HUES6 (cell line): ENCODE data around the gene PIGS.
"Not testable (repeated sequence)": the region's sequence is repeated elsewhere in the genome, so short reads cannot be mapped to it uniquely, and the experiment has no call there.

ENCODE experiments used
- H3K27ac ChIP-seq: 2 replicates; pipeline ENCODE4 v1.7.0; 2013; ENCODE audit warnings: low read depth, mild to moderate bottlenecking, low read length, inconsistent platforms
- H3K27me3 ChIP-seq: 2 replicates; pipeline ENCODE4 v1.6.1; 2013; ENCODE audit warnings: low read length; ENCODE audit not compliant: control insufficient read depth, insufficient read depth
- H3K36me3 ChIP-seq: 2 replicates; pipeline ENCODE4 v1.6.1; 2013; ENCODE audit warnings: low read length; ENCODE audit not compliant: control insufficient read depth, insufficient read depth
- H3K4me1 ChIP-seq: 2 replicates; pipeline ENCODE4 v1.6.1; 2013; ENCODE audit warnings: low read length; ENCODE audit not compliant: control insufficient read depth, insufficient read depth
- H3K4me3 ChIP-seq: 2 replicates; pipeline ENCODE4 v1.5.1; 2013; ENCODE audit warnings: low read depth, low read length
- H3K9ac ChIP-seq: one replicate; pipeline ENCODE4 v1.6.1; 2013; ENCODE audit warnings: mild to moderate bottlenecking, low read length
- H3K9me3 ChIP-seq: 2 replicates; pipeline ENCODE4 v1.6.1; 2013; ENCODE audit warnings: low read depth, low read length; ENCODE audit not compliant: control insufficient read depth, insufficient read depth

The PIGS gene

GRCh38 chr17:28578246-28579195 lies 7.2 kb upstream of the PIGS start:
- peaks cover 16% of the 10 kb centered on the region for H3K4me1 ChIP-seq
- H3K9ac ChIP-seq = no peak overlapping the region
- peaks cover 75% of the 10 kb centered on the region for H3K36me3 ChIP-seq
- H3K27me3 ChIP-seq = no peaks in the 10 kb centered on the region
- no peaks in the 10 kb centered on the region for H3K9me3 ChIP-seq
- H3K4me3 ChIP-seq = no peak overlapping the region
- no peak overlapping the region for H3K27ac ChIP-seq

DNA sequence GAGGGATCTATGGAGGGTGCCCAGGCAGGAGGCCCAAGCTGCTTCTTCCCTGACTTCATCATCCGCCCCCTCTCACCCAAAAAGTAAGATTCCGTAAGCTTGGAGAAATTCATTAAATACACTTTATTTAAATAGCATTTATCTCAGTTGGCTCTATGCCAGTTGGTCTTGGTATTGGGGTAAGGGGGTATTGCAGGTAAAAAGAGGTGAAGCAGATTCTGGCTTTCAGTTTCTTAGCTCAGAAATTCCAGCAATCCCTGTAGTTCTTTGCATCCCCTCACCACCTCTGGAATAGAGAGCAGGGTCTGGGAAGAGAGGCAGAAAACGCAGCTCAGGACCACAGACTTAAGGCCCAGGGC lies 6.1 kb upstream of the PIGS start:
- no peak overlapping the region for H3K4me3 ChIP-seq
- H3K9ac ChIP-seq = no peak overlapping the region
- peaks cover 68% of the 10 kb centered on the region for H3K36me3 ChIP-seq
- no peaks in the 10 kb centered on the region for H3K9me3 ChIP-seq
- H3K27me3 ChIP-seq = peaks cover 2% of the 10 kb centered on the region
- no peak overlapping the region for H3K27ac ChIP-seq
- H3K4me1 ChIP-seq = peaks cover 16% of the 10 kb centered on the region

GRCh38 chr17:28576758-28577465 lies 5.6 kb upstream of the PIGS start, which contains the start of gene ALDOC:
Gene ALDOC (minus strand): TSS chr17:28576895. CDS start chr17:28575532, 1,363 bp downstream.
- peak within 1 kb of the TSS; percentile 48 for H3K4me3 ChIP-seq
- H3K9me3 ChIP-seq = no peaks in the 10 kb centered on the region
- H3K9ac ChIP-seq = no peak within 1 kb of the TSS
- H3K4me1 ChIP-seq = peaks cover 16% of the 10 kb centered on the region
- H3K36me3 ChIP-seq = peaks cover 63% of the 10 kb centered on the region
- peaks cover 7% of the 10 kb centered on the region for H3K27me3 ChIP-seq
- H3K27ac ChIP-seq = no peak within 1 kb of the TSS

- peak overlapping the region; percentile 42 for H3K4me3 ChIP-seq
- not testable (repeated sequence) for H3K9ac ChIP-seq
- H3K36me3 ChIP-seq = peaks cover 57% of the 10 kb centered on the region
Measured at GRCh38 chr17:28576016-28576415, 4.7 kb upstream of the PIGS start.

GRCh38 chr17:28575126-28575795 lies 3.9 kb upstream of the PIGS start:
- H3K4me3 ChIP-seq = no peak overlapping the region
- peaks cover 7% of the 10 kb centered on the region for H3K27me3 ChIP-seq
- H3K4me1 ChIP-seq = peaks cover 16% of the 10 kb centered on the region
- H3K9me3 ChIP-seq = no peaks in the 10 kb centered on the region
- no peak overlapping the region for H3K27ac ChIP-seq
- no peak overlapping the region for H3K9ac ChIP-seq
- H3K36me3 ChIP-seq = peaks cover 50% of the 10 kb centered on the region

More at GRCh38 chr17:28576016-28576415, 4.7 kb upstream of the PIGS start:
- H3K27me3 ChIP-seq, H3K9me3 ChIP-seq, H3K27ac ChIP-seq: not testable (repeated sequence)
- H3K4me1 ChIP-seq = peaks cover 16% of the 10 kb centered on the region

DNA sequence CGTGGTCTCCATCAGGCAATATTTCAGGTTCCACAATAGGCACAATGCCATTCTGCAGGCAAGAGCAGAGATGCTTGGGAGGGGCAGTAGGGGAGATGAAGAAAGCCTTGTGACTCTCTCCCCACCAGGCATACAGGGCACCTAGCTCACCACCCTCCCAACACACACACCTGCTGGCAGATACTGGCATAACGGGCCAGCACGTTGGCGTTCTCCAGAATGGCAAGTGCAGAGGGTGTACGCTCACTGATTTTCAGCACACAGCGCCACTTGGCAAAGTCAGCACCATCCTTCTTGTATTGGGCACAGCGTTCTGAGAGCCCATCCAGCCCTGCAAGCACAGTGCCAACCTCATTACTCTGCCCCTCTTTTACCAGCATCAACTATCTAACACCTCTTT lies 3.2 kb upstream of the PIGS start:
- Histone ChIP-seq H3K4me1 (peaks cover 16% of the 10 kb centered on the region), H3K4me3 (no peak overlapping the region), H3K27ac (no peak overlapping the region), H3K27me3 (peaks cover 7% of the 10 kb centered on the region), H3K9ac (no peak overlapping the region), H3K9me3 (no peaks in the 10 kb centered on the region), H3K36me3 (peaks cover 43% of the 10 kb centered on the region)

GRCh38 chr17:28573966-28574480 lies 2.7 kb upstream of the PIGS start:
- no peak overlapping the region for H3K27ac ChIP-seq
- peaks cover 38% of the 10 kb centered on the region for H3K36me3 ChIP-seq
- H3K4me3 ChIP-seq = no peak overlapping the region
- peaks cover 7% of the 10 kb centered on the region for H3K27me3 ChIP-seq
- peaks cover 16% of the 10 kb centered on the region for H3K4me1 ChIP-seq
- no peak overlapping the region for H3K9ac ChIP-seq
- H3K9me3 ChIP-seq = no peaks in the 10 kb centered on the region

DNA sequence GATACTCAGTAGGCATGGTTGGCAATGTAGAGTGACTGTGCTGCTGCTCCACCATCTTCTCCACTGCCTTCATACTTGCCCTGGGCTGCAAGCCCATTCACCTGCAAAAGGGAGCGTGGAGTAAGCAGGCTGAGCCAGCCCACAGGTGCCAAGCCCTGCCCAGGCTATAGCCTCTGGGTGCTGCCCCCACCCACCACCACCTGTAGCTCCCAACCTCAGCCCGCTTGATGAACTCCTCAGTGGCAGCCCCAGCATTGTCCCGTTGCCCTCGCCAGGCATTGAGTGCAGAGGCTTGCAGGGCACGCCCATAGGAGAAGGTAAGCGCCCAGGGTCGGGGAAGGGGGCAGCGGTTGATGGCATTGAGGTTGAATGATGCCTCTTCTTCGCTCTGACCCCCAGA lies 2.2 kb upstream of the PIGS start:
- Histone ChIP-seq H3K36me3 (peaks cover 33% of the 10 kb centered on the region), H3K9ac (no peak overlapping the region), H3K4me1 (peaks cover 16% of the 10 kb centered on the region), H3K9me3 (no peaks in the 10 kb centered on the region), H3K27me3 (peaks cover 7% of the 10 kb centered on the region), H3K4me3 (no peak overlapping the region), H3K27ac (no peak overlapping the region)

DNA sequence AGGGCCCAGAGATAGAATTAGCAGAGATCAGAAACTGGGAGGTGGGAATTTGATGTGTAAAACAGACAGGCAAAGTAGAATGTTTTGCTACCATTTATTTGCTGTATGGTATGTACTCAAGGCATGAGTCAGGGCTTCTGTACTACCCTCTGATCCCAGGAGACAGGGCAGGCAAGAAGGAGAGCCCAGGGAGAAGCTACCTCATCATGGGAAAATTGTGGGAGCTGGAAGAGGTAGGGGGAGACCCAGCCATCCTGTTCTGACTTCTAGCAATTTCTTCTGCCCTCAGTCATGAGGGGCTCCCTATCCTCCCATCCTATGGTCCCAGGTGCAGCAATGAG lies 1.7 kb upstream of the PIGS start:
- Histone ChIP-seq H3K4me3 (no peak overlapping the region), H3K27me3 (peaks cover 7% of the 10 kb centered on the region), H3K36me3 (peaks cover 27% of the 10 kb centered on the region), H3K9me3 (no peaks in the 10 kb centered on the region), H3K27ac (no peak overlapping the region), H3K4me1 (peaks cover 16% of the 10 kb centered on the region), H3K9ac (no peak overlapping the region)

GRCh38 chr17:28572259-28573039 lies 1.1 kb upstream of the PIGS start:
- Histone ChIP-seq H3K4me3 (peak overlapping the region; percentile 82), H3K9ac (no peak overlapping the region), H3K27ac (no peak overlapping the region), H3K4me1 (peaks cover 12% of the 10 kb centered on the region), H3K27me3 (peaks cover 7% of the 10 kb centered on the region), H3K36me3 (peaks cover 22% of the 10 kb centered on the region), H3K9me3 (no peaks in the 10 kb centered on the region)
